MCF 10A (cell line): Measurements from ENCODE around the gene B9D1. TPM values are rescaled to one million over a fixed set of nuclear protein-coding genes. Genes with fewer than 3 reads are reported as not detected.

Experiments
- BruUV-seq: library from RNA; stranded (reverse); fragments of 400-500 nt; replicated peaks from 2 replicates; lab custom pipeline; 2021; lab: Mats Ljungman, UMichigan
- CTCF ChIA-PET: fragments of 300-600 bp; sonication (Branson Sonifier 250); formaldehyde crosslinking; extraction: SDS; loops from one replicate; lab custom pipeline; 2021; ENCODE audit warnings: antibody characterized with exemption, inconsistent platforms; lab: Yijun Ruan, JAX
- POLR2A ChIA-PET: fragments of 300-600, 350-650 bp; sonication (Branson Sonifier 250); formaldehyde crosslinking; extraction: SDS; loops from one replicate; lab custom pipeline; 2020; ENCODE audit warnings: antibody characterized with exemption, inconsistent platforms; lab: Yijun Ruan, JAX
- DNase-seq: peaks from one replicate; pipeline ENCODE4 v3.0.0-alpha.2; 2018; ENCODE audit not compliant: unreplicated experiment
- H3K27ac Mint-ChIP-seq: one replicate; pipeline ENCODE4 v1.8.0; 2022; ENCODE audit warnings: mild to moderate bottlenecking, low read depth, mixed read lengths; ENCODE audit not compliant: unreplicated experiment
- H3K27me3 Mint-ChIP-seq: one replicate; pipeline ENCODE4 v1.8.0; 2022; ENCODE audit warnings: mixed read lengths; ENCODE audit not compliant: insufficient read depth, unreplicated experiment
- H3K36me3 Mint-ChIP-seq: one replicate; pipeline ENCODE4 v1.8.0; 2022; ENCODE audit warnings: mild to moderate bottlenecking, moderate library complexity, mixed read lengths; ENCODE audit not compliant: insufficient read depth, unreplicated experiment
- H3K4me1 Mint-ChIP-seq: one replicate; pipeline ENCODE4 v1.8.0; 2022; ENCODE audit warnings: mixed read lengths; ENCODE audit not compliant: insufficient read depth, unreplicated experiment
- H3K4me3 Mint-ChIP-seq: one replicate; pipeline ENCODE4 v1.8.0; 2022; ENCODE audit warnings: mild to moderate bottlenecking, moderate library complexity, mixed read lengths; ENCODE audit not compliant: unreplicated experiment
- H3K9me3 Mint-ChIP-seq: one replicate; pipeline ENCODE4 v1.8.0; 2022; ENCODE audit warnings: mixed read lengths; ENCODE audit not compliant: unreplicated experiment
- intact Hi-C: fragments of 100-400 bp; cut with micrococcal nuclease; formaldehyde crosslinking; loops from 2 replicates; pipeline ENCODE4 v1.14.1; 2022
- total RNA-seq: library from RNA; stranded (reverse); gene quantifications from 2 replicates; pipeline ENCODE4 v1.2.3, GENCODE V29; 2022
- TF ChIP-seq, protein P1 (sequence below): fragments of 200-600 bp; IDR thresholded peaks from one replicate; pipeline ENCODE4 v1.8.0; 2022; ENCODE audit warnings: antibody characterized with exemption, mild to moderate bottlenecking; ENCODE audit not compliant: unreplicated experiment

The B9D1 gene
- total RNA-seq, 1 experiment from 2014 or later: 33.0 TPM

DNA sequence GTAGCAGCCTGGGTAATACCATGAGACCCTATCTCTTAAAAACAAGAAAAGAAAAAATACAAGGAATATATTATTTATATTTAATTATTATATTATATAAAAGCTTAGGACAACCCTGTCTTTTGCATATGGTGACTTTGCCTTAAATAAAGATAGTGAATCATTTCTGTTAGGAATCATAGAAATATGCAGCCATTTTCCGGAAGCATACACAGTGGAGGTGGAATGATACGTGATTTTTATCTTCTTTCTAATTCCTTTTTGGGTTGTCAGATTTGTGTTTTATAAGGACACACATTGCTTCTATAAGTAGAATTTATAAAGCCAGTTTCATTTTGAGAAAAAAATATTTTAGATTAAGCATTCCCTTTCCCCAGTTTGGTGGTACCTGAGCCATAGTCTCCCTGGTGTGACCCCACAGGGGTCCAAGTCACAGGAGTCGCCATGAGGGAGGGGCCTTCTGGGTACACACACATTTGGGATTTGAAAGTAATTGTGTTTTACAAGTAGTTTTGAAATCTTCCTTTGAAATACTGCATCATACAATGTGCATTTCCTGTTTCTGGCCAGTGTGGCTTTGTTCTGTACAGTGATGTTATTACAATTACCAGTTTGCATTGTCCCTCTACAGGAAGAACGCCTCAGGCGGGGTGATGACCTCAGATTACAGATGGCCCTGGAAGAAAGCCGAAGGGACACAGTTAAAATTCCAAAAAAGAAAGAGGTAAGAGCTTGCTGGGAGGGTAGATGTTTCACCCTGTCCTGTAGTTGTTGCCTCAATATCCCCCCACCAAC, 50.9 kb downstream of the B9D1 start:
- peak; percentile 11 for DNase-seq
- Mint-ChIP-seq H3K4me3 (no peak overlapping the region), H3K9me3 (no peaks in the 10 kb centered on the region), H3K27ac (no peak overlapping the region), H3K36me3 (peaks cover 31% of the 10 kb centered on the region), H3K4me1 (peaks cover 10% of the 10 kb centered on the region), H3K27me3 (no peaks in the 10 kb centered on the region)
- ChIA-PET CTCF (interaction anchor here (0.5 to 1.0 kb wide), 5 partner anchors 10 to 600 kb away, joined by 3 to 4 read pairs (median 3); no protein-coding TSS in a partner anchor), POLR2A (no interaction called here)
- TF ChIP-seq, protein P1, sequence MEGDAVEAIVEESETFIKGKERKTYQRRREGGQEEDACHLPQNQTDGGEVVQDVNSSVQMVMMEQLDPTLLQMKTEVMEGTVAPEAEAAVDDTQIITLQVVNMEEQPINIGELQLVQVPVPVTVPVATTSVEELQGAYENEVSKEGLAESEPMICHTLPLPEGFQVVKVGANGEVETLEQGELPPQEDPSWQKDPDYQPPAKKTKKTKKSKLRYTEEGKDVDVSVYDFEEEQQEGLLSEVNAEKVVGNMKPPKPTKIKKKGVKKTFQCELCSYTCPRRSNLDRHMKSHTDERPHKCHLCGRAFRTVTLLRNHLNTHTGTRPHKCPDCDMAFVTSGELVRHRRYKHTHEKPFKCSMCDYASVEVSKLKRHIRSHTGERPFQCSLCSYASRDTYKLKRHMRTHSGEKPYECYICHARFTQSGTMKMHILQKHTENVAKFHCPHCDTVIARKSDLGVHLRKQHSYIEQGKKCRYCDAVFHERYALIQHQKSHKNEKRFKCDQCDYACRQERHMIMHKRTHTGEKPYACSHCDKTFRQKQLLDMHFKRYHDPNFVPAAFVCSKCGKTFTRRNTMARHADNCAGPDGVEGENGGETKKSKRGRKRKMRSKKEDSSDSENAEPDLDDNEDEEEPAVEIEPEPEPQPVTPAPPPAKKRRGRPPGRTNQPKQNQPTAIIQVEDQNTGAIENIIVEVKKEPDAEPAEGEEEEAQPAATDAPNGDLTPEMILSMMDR: no peak
- intact Hi-C loops: no loop called here
- no TSS peak for BruUV-seq

DNA sequence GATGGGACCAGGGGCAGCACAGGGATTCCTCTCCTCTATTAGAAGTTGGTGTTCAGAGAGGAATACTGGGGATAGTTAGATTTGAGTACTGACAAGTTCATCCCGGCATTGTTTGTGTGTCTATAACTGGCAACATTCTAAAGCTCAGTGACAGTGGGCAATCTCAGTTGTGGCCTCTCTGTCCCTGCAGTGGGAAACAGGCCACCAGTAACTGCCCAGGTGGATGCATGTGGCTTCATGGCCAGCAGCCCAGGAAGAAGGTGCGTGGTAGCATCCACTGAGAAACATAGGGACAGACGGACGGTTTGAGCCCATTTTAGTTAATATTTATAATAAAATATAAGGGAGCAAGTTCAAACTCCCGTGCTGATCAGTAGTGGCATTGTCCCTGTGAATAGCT, 51.5 kb downstream of the B9D1 start:
- TF ChIP-seq, protein P1: no peak
- CTCF ChIA-PET: interaction anchor here (0.5 to 1.0 kb wide), 3 partner anchors 9 to 601 kb away, joined by 3 to 4 read pairs (median 3); no protein-coding TSS in a partner anchor
- intact Hi-C loops: no loop called here
- Mint-ChIP-seq H3K36me3 (peaks cover 32% of the 10 kb centered on the region), H3K9me3 (no peaks in the 10 kb centered on the region), H3K27me3 (no peaks in the 10 kb centered on the region), H3K27ac (no peak overlapping the region), H3K4me1 (peaks cover 10% of the 10 kb centered on the region), H3K4me3 (no peak overlapping the region)
- no peak for DNase-seq
- BruUV-seq: no TSS peak
- POLR2A ChIA-PET: no interaction called here

DNA sequence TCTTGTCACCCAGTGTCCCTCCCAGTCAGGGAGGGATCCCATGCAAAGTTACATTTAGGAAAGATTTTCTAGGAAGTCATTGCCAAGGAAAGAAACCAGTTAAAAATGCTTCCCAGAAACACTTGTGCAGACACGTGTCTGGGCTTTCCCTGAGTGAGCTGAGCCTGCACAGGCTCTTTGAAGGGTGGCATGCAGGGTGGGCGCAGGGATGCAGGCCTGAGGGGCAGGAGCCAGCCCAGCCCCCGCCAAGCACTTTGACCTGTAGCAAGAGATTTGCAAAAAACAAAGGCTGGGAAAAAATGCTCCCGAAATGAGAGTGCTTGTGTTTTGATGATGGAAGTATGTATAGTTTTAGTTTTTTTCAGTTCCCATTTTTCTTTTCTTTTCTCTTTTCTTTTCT, 52.4 kb downstream of the B9D1 start:
- no peak overlapping the region for H3K27ac Mint-ChIP-seq
- H3K4me1 Mint-ChIP-seq: peaks cover 10% of the 10 kb centered on the region
- no peaks in the 10 kb centered on the region for H3K27me3 Mint-ChIP-seq
- no TSS peak for BruUV-seq
- ChIA-PET POLR2A (no interaction called here), CTCF (no interaction called here)
- no peak for DNase-seq
- peaks cover 32% of the 10 kb centered on the region for H3K36me3 Mint-ChIP-seq
- no peaks in the 10 kb centered on the region for H3K9me3 Mint-ChIP-seq
- intact Hi-C loops: no loop called here
- TF ChIP-seq, protein P1: no peak
- H3K4me3 Mint-ChIP-seq: no peak overlapping the region

DNA sequence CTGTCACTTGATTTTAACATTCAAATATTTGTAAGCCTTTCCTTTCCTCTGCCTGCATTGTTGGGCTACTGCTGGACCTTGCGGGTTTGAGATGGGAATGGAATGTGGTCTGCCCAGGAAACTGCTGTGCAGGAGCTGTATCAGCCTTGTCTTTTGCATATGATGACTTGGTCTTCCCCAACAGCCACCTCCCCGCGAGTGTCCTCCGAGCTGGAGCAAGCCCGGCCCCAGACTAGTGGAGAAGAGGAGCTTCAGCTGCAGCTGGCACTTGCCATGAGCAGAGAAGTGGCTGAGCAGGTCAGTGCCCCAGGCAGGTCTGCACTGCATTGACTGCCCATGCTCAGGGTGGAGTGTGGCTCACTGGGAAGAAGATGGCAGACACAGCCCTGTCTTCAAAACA, 52.8 kb downstream of the B9D1 start:
- no peak for DNase-seq
- H3K27ac Mint-ChIP-seq: no peak overlapping the region
- intact Hi-C loops: no loop called here
- CTCF ChIA-PET: no interaction called here
- peaks cover 10% of the 10 kb centered on the region for H3K4me1 Mint-ChIP-seq
- no peak overlapping the region for H3K4me3 Mint-ChIP-seq
- POLR2A ChIA-PET: no interaction called here
- BruUV-seq: no TSS peak
- TF ChIP-seq, protein P1: no peak
- H3K27me3 Mint-ChIP-seq: no peaks in the 10 kb centered on the region
- no peaks in the 10 kb centered on the region for H3K9me3 Mint-ChIP-seq
- peaks cover 30% of the 10 kb centered on the region for H3K36me3 Mint-ChIP-seq
